GM19324 (cell line): ENCODE data around the gene ZNF428.
"Not testable (repeated sequence)": the region's sequence is repeated elsewhere in the genome, so short reads cannot be mapped to it uniquely, and the experiment has no call there.

Experiments used
- ATAC-seq: cut with Tn5 transposase; IDR thresholded peaks from one replicate; pipeline ENCODE4 v1.9.1; 2021; ENCODE audit warnings: mild to moderate bottlenecking, moderate library complexity; ENCODE audit not compliant: unreplicated experiment, low FRiP score

The ZNF428 gene

GRCh38 chr19:43619262-43620060 is at the start of gene ZNF428:
TSS of gene ZNF428 (minus strand) at chr19:43619629. CDS start at chr19:43614304, 5,325 bp downstream.
- ATAC-seq = peak; percentile 79

- ATAC-seq = peak; percentile 83
Measured at GRCh38 chr19:43668406-43669109, 49.1 kb upstream of the ZNF428 start.

- no peak for ATAC-seq
Measured at GRCh38 chr19:43667876-43668405, 48.5 kb upstream of the ZNF428 start.

GRCh38 chr19:43667126-43667875 is 47.9 kb upstream of the ZNF428 start:
- no peak for ATAC-seq

GRCh38 chr19:43664018-43664417 is 44.6 kb upstream of the ZNF428 start:
- ATAC-seq = no peak

- no peak for ATAC-seq
Measured at GRCh38 chr19:43662487-43662886, 43.1 kb upstream of the ZNF428 start.

- no peak for ATAC-seq
Measured at GRCh38 chr19:43660971-43661360, 41.5 kb upstream of the ZNF428 start.

GRCh38 chr19:43660301-43660970 is 41.0 kb upstream of the ZNF428 start:
- ATAC-seq = no peak

- ATAC-seq = no peak
Measured at GRCh38 chr19:43658494-43658893, 39.1 kb upstream of the ZNF428 start.

- no peak for ATAC-seq
Measured at GRCh38 chr19:43658001-43658400, 38.6 kb upstream of the ZNF428 start.

- ATAC-seq = no peak
Measured at GRCh38 chr19:43656436-43656835, 37.0 kb upstream of the ZNF428 start.

GRCh38 chr19:43652546-43652874 is 33.1 kb upstream of the ZNF428 start:
- ATAC-seq = no peak

GRCh38 chr19:43651758-43652545 is 32.5 kb upstream of the ZNF428 start:
- no peak for ATAC-seq

GRCh38 chr19:43650276-43650675 is 30.8 kb upstream of the ZNF428 start:
- ATAC-seq = not testable (repeated sequence)

GRCh38 chr19:43649514-43649913 is 30.1 kb upstream of the ZNF428 start:
- ATAC-seq = no peak

GRCh38 chr19:43648633-43649032 is 29.2 kb upstream of the ZNF428 start:
- no peak for ATAC-seq

GRCh38 chr19:43644181-43644580 is 24.8 kb upstream of the ZNF428 start:
- no peak for ATAC-seq

GRCh38 chr19:43643326-43643725 is 23.9 kb upstream of the ZNF428 start:
- ATAC-seq = no peak

GRCh38 chr19:43642531-43642930 is 23.1 kb upstream of the ZNF428 start:
- no peak for ATAC-seq

- ATAC-seq = no peak
Measured at GRCh38 chr19:43641333-43641732, 21.9 kb upstream of the ZNF428 start.
